Lower leg skin (tissue), 3 donors: Measurements from ENCODE around the gene LMO1.

ENCODE experiments used
- CTCF ChIP-seq, 3 donors: fragments of 450-650 bp; IDR thresholded peaks; one replicate each; pipeline ENCODE4 v1.5.1; 2016; ENCODE audit warnings: antibody characterized with exemption in 3 of 3, mild to moderate bottlenecking in 3 of 3, moderate library complexity in 2 of 3
- POLR2A ChIP-seq, 2 donors: fragments of 450-650 bp; IDR thresholded peaks; one replicate each; pipeline ENCODE4 v1.6.1; 2016 to 2017; ENCODE audit warnings: antibody characterized with exemption in 2 of 2, mild to moderate bottlenecking in 1 of 2, moderate library complexity in 1 of 2

DNA sequence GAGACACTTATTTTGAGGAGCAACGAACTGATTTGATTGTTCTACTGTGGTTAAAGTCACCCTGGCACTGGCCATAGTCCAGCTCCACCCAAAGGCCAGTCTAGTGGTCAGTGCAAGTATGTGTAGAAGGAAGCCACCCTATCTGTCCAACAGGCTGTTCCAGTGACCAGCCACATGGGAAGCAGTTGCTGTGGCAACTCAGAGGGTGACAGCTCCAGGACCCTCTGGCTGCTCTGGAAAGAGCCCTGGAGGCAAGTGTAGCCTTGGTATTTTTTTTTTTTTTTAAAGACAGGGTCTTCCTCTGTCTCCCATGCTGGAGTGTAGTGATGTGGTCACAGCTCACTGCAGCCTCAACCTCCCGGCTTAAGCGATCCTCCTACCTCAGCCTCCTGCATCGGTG, 27.8 kb downstream of the LMO1 start:
- TF ChIP-seq CTCF (IDR thresholded peaks at IDR 0.05) (no peak), POLR2A (IDR thresholded peaks at IDR 0.05) (no peak)
